Measurements from ENCODE around the gene NAA80.
"Not testable (repeated sequence)": the region's sequence is repeated elsewhere in the genome, so short reads cannot be mapped to it uniquely, and the experiment has no call there.

The NAA80 gene

DNA sequence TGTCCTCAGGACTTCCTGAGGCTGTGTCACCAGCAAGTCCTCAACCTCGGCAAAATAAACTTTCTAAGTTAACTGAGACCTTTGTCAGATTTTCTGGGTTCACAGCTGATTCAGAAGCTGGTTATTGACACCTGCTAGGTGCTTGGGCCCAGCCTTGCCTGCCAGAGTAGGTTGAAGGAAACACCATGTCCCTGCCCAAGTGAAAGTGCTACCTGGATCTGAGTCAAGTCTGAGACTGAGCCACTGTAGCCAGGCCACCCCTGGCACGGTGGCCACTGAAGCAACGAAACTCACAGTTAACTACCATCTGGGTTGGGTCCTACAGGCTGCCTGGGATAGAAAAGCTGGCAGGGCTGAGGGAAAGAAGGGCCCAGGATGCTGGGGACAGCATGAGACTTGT lies 15.1 kb upstream of the NAA80 start:
- DNase-seq (ENCODE audit: low spot score): no peak

DNA sequence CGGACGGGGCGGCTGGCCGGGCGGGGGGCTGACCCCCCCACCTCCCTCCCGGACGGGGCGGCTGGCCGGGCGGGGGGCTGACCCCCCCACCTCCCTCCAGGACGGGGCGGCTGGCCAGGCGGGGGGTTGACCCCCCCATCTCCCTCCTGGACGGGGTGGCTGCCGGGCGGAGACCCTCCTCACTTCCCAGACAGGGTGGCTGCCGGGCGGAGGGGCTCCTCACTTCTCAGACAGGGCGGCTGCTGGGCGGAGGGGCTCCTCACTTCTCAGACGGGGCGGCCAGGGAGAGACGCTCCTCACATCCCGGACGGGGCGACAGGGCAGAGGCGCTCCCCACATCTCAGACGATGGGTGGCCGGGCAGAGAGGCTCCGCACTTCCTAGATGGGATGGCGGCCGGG lies 12.8 kb upstream of the NAA80 start:
- not testable (repeated sequence) for DNase-seq (ENCODE audit: low spot score)

DNA sequence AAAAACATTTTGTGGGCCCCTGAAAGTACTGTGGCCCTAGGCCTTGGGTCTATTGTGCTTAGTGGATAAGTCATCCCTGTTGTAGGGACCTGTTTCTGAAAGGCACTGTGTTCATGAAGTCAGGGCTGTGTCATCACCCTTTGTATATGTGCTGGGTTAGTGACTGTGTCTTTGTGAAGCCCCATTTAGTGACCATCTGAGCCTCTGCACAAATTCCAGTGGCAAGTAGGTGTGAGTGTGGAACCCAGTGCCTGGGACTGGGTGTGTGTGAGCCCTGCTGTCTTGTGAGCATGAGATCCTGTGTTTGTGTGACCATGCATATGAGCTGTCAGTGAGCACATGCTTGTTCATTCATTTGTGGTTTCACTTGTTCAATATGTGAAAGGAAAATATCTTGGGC lies 5.4 kb upstream of the NAA80 start:
- DNase-seq (ENCODE audit: low spot score): no peak

DNA sequence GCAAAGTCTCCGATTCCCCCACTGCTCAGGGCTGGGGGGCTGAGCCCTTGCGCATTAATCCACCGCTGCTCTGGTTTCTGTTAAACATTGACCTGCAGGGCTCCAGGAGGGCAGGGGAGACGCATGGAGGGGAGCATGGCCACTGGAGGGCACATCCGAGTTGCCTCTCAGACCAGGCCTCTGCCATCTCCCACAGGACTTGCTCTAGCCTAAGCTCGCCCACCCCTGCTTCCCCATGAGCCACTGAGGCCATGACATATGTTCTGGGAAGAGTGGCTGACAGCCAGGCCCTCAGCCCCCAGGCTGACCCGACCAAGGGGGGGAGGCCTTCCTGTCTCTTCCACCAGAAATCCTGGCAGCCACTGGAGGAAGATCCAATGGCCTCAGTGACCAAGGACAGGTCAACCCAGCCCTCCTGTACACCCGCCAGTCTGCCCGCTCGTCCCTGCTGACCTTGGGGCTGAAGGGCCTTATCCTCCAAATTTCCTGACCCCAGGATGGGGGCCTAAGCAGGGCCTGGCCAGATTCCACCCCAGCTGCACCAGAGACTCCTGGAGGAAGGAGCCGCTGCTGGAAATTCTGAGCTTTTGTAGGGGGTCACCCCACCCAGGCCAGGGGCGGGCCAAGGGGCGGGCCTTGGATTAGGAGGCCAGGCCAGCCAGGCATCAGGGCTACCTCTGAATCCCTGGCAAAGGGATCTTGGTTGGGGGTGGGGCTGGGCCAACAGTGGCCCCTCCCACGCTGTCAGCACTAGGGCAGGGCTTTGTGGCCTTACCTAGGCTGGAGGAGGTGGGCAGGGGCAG lies 4.0 kb upstream of the NAA80 start, which contains the start of gene HYAL1:
Gene HYAL1, minus strand, starts transcription at position 562 of the 803 bp plus-strand sequence. CDS start 618 bp downstream, outside the sequence.
- DNase-seq (ENCODE audit: low spot score): no peak

DNA sequence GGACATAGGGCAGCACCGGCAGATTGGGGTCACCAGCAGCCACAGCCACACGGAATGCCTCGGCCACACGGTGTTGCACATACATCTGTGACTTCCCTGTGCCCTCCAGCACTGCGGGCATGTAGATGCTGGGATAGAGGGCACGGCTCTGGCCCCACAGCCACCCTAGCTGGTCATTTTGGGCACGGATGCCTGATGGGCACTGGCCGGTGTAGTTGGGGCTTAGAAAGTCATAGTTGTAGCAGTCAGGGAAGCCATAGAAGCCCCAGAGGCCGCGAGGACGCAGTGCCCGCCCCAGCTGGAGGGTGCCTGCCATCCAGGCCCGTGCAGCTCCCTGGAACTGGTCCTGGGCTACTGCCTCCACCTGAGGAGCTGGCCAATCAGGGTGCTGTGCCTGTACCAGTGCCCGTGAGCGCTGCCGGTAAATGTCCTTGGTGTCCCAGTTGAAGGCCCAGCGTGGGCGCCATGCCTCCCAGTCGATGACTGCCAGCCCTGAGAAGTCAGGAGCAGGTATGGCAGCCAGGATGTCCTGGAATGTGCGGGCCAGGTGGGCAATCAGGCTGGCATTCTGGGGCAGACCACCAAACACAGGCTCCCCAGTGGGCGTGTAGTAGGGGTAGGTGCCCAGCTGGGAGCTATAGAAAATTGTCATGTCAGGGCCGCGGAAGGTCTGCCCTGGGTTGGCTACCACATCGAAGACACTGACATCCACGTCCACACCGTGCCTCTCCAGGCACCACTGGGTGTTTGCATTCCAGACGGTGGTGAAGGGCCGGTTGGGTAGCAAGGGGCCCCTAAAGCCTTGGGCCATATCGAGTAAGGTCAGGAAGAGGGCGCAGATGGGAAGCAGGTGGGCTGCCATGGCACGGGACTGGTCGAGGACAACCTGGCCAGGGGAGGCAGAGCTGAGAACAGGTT lies 3.1 kb upstream of the NAA80 start:
- DNase-seq (ENCODE audit: low spot score): no peak

DNA sequence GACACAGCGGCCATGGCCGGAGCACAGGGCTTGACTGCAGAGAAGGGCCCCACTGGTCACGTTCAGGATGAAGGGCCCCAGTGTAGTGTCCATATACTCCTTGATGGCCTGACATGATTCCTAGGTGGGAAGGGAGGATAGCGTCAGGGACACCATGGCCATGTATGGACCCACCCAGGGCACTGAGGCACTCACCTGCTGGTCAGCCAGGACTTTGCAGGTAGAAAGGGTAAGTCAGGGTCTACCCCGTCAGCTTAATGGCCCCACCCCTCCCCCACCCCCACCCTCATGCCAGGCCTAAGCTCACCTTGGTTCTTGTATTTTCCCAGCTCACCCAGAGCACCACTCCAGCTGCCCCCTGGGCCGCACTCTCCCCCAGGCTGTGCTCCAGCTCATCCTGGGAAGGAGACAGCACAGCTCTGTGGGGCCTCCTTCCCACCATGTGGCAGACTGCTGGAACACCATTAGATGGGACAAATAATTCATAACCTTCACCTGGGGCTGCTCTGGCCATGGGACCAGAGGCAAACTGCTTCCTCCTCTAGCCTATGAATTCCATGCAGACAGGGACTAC lies 1.6 kb upstream of the NAA80 start:
- DNase-seq (ENCODE audit: low spot score): no peak

DNA sequence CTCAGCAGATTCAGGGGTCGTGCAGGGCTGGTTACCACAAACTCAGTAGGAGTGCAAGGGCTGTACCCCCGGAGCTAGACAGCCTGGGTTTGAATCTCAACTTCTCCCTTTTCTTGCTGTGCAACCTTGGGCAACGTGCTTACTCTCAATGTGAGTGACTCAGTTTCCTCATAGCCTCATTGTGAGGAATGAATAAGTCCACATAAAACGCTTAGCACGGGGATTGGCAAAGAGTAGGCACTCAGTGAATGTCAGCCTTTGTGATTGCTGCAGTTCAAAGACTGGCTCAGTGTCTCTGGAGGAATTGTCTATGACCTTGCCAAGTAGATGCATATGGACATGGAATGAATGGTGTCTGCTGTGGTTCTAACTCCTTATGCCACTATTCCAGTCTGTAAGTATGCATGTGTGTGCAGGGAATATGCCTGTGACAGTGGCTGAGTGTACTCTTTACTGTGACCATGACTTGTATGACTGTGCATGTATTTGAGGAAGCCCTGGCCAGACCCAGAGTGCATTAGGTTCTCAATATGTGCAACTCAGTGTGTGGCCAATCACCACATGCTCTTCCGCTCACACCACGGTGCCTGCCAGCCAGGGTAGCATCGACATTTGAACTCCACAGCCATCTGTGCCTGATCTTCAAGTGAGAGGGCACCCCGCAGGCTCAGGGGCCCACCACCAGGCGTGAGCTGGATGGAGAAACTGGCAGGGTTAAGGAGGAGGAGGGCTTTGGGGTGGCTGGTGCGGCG lies 900 bp upstream of the NAA80 start:
- DNase-seq (ENCODE audit: low spot score): peak; percentile 92

DNA sequence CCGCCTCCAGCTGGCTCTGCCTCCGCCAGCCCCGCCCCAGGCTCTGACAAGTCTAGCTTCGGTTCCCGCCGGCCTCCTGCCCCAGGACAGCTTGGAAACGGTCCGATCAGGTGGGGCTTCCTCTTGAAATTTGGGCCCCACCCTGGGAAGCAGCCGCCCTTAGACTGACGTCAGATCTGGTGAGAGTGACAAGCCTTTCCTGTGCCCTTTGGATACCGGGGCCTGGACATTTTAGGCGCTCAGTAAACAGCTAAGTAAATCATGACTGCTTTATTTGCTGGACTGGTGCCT lies 378 bp upstream of the NAA80 start:
- no peak for DNase-seq (ENCODE audit: low spot score)

DNA sequence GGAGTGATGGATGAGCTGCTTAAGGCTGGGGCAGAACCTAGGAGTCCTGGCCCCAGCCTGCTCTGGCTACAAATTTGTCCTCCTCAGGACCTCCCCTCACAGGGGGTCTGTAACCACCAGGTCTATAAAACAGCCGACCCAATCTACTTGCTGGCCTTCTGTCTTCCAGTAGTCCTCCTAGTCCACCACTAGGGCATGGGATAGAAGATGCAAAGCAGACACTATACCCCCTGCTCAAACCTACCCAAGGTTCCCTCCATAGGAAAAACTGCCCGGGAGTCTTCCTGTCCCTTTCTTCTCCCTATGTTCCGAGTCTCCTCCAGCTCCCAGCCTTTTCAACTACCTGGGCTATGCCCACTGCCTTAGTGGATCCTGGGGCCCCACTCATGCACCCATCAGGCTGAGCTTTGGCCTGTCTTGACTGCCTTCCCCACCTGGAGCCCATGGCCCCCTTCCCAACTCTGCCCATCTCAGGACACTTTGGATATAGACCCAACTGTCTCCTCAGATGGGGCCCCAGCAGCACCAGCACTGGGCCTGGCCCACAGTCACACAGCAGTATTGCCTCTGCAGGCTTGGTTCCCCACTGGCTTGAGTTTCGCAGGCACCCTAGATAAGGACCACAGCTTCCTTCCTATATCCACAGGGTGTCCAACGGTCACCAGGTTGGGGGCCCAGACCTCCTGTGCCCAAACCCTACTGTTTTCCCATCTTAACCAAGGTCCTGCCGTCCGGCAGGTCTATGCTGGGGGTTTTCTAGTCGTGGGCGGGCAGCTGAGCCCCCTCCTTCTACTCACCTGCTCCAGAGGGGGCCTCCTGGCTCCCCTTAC lies 1.1 kb downstream of the NAA80 start:
- DNase-seq (ENCODE audit: low spot score): no peak

DNA sequence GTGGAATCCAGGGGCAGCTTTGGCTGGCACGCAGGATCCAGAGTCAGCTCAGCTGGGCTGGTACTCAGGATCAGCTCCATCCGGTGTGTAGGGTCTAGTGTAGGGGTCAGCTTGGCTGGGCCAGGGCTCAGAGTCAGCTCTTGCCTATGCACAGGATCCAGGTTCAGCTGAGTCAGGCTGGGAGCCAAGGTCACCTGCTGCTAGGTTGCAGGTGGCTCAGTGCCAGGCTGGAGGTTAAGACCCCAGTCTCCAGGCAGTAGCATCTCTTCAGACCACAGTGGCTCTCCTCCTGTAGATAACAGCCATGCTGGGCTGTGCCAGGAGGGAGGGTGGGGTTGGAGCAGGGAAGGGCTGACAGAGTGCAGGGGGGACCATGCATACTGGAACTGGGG lies 1.8 kb downstream of the NAA80 start:
- DNase-seq (ENCODE audit: low spot score): no peak

DNA sequence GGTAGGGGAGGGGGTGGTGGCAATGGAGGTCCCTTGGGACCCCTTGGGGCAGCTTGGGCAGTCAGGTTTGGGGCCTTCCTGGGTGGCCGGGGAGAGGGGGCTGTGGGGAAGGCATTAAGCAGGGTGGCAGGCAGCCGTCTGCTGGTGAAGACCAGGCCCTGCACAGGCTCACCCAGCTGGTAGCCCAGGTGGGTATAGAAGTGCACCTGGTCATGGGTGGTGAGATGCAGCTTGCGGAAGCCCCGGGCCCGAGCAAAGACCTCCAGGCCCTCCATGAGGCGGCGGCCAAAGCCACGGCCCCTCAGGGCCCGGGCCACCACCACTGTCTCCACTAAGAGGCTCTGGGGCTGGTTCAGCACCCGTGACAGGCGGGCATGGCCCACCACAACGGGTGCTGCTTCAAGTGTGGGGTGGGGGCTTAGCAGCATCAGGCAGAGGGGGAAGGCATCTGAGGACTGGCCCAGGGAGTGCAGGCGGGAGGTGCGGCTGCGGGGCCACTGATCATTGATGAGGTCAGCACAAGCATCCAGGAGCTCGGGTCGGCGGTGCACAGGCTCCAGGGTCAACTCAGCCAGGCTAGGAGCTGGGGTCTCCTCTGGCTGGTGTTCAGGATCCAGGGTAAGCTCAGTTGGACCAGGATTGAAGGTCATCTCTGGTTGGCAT lies 2.4 kb downstream of the NAA80 start:
- DNase-seq (ENCODE audit: low spot score): no peak

DNA sequence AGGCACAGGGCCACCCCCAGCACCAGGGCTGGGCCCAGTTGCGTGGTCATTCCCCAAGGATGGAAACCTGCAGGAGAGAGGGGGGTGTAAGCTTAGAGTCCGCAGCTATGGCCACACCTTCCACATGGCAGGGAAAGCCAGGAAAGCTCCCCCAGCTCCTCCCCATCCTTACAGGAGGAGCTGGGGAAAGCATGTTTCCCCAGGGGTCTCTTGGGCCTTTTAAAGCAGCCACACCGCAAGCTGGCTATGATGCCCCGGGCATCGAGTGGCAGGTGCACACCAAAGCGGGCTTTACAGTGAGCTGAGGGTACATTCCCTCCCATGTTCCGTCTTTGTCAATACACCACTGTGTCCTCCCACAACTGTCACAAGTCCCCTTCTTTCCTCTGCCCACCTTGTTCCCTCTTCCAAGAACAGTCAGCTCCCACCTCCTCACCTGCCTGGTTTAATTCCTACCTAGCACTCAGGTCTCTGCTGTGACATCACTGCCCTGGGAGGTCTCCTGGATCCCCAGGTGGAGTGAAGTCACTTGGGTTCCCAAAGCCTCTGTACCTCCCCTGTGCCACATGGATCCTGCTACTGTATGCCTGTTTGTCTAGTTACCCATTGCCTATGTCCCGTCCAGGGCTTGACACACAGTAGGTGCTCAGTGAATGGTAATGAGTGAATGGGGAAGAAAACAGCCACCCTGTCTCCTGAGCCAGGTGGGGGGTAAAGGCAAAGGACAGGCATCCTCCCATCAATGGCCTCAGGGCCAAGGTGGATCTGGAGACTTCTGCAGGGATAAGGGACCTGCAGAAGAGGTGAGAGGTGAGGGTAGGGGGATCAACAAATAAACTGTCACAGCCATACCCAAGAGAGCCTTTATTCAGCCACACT lies 3.4 kb downstream of the NAA80 start:
- no peak for DNase-seq (ENCODE audit: low spot score)

DNA sequence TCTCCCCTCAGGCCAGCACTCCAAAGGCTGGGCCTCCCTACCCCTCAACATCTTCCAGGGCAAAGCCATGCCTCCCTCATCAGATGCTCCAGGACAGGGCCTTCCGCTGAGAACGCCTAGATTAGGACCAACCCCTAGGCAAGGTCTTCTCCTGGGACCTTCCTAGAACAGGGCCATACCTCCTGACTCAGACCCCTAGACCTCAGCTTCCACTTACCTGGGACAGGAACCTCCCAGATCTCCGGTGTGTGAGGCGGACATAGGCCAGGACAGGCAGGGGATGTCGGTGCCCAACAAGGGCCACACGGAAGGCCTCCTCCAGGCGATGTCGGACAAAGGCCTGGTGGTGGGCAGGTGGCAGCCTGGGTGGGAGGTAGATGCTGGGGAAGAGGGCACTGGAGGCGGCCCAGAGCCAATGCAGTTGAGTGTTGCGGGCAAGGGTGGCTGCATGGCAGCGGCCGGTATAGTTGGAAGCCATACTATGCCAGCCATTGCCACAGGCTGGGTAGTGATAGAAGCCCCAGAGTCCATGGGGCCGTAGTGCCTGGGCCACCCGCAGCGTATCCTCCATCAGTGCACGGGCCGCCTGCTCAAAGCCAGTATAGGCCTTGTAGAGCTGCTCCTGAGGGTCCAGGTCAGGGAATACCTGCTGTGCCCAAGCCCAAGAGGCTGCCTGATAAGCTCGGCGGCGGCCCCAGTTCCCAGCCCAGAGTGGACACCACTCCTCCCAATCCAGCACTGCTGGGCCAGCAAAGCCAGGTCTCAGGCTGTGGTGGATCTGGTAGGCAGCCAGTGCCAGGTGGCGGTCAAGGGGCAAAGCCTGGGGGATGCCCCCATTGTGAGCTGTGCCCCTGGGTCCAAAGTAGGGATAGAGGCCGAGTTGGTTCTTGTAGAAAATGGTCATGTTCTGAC lies 4.5 kb downstream of the NAA80 start:
- no peak for DNase-seq (ENCODE audit: low spot score)

DNA sequence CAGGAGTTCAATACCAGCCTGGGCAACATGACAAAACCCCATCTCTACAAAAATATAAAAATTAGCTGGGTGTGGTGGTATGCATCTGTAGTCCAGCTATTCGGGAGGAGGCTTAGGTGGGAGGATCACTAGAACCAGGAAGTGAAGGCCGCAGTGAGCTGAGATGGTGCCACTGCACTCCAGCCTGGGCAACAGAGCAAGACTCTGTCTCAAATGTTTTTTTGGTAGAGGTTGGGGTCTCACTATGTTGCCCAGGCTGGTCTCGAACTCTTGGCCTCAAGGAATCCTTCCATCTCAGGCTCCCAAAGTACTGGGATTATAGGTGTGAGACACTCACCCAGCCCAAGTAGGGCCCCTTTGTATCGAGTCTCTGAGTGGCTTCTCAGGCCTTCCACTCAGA lies 5.1 kb downstream of the NAA80 start:
- no peak for DNase-seq (ENCODE audit: low spot score)

DNA sequence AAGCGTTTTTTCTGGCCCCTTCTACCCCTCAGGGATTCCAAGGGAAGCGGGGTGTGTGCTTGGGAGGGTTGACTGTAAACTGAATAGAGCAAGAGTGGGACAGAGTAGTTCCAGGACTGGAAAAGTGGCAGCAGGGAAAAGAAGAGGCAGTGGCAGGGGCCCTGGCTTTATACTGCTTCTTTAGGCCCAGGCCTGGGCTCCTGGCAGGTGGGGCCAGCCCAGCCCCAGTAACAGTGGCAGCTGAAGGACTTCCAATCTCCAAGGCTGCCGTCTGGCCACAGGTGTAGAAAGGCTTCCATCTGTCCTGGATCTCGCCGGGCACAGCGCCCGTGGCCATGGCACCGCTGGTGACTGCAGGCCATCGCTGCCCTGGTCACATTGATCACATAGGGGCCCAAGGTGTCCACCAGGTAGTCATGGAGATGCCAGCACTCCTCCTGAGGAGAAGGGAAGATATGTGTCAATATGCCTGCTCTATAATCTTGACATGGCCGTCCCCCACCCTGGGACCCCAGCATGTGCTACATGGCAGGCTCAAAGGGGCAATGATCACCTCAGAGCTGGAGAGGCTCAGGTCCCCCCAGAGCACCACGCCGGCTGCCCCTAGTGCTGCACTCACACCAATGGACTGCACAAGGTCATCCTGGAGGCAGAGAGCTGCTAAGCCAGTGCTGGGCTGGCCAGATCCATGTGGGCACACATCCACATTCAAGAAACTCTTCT lies 6.0 kb downstream of the NAA80 start:
- no peak for DNase-seq (ENCODE audit: low spot score)

DNA sequence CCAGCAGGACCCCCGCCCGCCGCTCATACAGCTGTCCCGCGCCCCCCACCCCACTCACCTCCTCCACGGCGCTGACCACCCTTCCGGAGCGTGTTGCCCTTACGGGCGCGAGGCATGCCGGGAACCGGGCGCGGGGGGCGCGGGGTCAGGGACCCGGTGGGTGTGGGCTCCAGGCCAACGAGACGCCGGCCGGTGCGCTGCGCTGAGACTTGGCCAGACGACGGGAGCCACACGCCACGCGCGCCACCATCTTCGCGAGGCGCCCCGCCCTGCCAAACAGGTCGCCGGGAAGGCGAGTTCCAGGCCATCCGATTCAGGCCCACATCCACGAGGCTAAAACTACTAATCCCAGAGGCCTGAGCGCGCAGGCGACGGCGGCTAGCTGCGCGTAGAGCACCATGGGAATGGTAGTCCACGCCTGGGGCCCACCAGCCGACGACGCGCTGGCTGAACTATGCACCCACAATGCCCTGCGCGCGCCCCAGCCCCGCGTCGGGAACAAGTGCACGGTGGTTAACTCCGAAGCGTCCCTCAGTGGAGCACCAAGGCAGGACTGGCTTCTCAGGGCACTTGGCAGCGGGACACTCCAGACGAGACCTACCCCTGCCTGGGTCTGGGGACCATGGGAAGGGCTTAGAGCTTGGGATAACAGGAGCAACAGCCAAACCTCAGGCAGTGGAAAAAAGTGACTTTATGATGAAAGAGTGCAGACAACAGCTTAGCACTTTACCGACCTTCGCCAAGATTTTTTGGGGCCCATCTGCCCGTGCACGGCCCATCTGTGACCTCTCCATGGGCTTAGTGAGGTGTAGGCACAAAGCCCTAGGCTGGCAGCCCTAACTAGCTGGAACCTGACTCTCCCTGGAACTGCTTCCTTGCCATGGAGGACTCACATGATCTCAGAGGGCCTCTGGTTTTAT lies 6.8 kb downstream of the NAA80 start, which contains the start of gene IFRD2:
Gene IFRD2, minus strand, starts transcription at position 271 of the 920 bp plus-strand sequence. Its CDS starts 155 bp downstream, at position 116.
- DNase-seq (ENCODE audit: low spot score): peak; percentile 98

DNA sequence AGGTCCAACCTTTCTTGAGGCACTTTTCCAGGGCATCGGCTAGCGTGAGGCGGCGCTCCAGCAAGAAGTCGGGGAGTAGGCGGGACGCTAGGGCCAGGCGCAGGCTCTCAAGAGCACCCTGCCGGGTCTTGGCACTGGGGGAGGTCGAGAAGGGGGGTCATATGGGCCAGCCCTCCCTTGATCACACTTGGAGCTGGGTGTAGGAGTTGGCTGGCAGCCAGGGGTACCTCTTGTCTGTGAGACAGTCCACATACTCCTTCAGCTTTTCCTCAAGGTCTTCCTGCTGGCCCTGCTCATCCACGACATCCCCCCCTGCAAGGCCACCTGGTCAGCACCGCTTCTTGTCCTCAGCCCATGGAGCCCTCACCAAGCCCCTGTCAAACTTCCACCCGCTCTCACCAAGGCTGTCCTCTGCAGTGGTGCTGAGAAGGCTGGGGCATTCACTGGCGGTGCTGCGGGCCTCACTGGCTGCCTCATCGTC lies 9.0 kb downstream of the NAA80 start:
- DNase-seq (ENCODE audit: low spot score): no peak
